Sigmoid colon (tissue), 4 donors: ENCODE results near the gene MTUS2.

Experiments used
- EP300 ChIP-seq, 4 donors: sonication (generic); formaldehyde crosslinking; IDR thresholded peaks; one replicate each; pipeline ENCODE4 v1.6.1; 2017; ENCODE audit warnings: antibody characterized with exemption in 4 of 4
- POLR2A ChIP-seq, 2 donors: fragments of 450-650 bp; IDR thresholded peaks; one replicate each; pipeline ENCODE4 v1.6.1; 2016; ENCODE audit warnings: antibody characterized with exemption in 2 of 2, mild to moderate bottlenecking in 2 of 2, moderate library complexity in 2 of 2
- POLR2AphosphoS5 ChIP-seq, 4 donors: sonication (generic); formaldehyde crosslinking; IDR thresholded peaks; one replicate each; pipeline ENCODE4 v1.6.1; 2017; ENCODE audit warnings: antibody characterized with exemption in 4 of 4
- TF ChIP-seq, protein P1 (sequence below), 4 experiments: fragments of 450-650 bp in 3 of 4; fragments of 200-600 bp in 1 of 4; IDR thresholded peaks; one replicate each; pipeline ENCODE4 v1.5.1; 2016 to 2019; ENCODE audit warnings: antibody characterized with exemption in 4 of 4, mild to moderate bottlenecking in 3 of 4, moderate library complexity in 2 of 4

DNA sequence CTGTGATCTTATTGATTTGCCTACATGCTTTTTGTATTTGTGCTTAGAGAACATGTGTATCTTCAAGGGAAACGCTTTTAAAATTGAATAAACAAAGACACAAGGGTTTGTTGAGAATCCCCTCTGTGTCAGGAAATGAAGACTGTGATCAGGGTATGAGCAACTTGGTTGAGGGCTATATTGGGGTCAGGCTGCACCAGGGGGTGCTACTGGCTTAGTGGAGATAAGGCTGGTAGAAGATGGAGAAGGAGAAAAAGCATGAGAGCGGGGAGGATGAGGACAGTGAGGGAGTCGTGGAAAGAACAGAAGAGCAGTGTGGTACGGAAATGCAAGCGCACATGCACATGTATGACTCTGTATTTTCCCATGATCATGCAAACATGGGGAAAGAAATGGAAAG, 201.6 kb downstream of the MTUS2 start:
- TF ChIP-seq POLR2AphosphoS5 (IDR thresholded peaks at IDR 0.05): no peak
- TF ChIP-seq, protein P1, sequence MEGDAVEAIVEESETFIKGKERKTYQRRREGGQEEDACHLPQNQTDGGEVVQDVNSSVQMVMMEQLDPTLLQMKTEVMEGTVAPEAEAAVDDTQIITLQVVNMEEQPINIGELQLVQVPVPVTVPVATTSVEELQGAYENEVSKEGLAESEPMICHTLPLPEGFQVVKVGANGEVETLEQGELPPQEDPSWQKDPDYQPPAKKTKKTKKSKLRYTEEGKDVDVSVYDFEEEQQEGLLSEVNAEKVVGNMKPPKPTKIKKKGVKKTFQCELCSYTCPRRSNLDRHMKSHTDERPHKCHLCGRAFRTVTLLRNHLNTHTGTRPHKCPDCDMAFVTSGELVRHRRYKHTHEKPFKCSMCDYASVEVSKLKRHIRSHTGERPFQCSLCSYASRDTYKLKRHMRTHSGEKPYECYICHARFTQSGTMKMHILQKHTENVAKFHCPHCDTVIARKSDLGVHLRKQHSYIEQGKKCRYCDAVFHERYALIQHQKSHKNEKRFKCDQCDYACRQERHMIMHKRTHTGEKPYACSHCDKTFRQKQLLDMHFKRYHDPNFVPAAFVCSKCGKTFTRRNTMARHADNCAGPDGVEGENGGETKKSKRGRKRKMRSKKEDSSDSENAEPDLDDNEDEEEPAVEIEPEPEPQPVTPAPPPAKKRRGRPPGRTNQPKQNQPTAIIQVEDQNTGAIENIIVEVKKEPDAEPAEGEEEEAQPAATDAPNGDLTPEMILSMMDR (IDR thresholded peaks at IDR 0.05): no peak
- no peak for TF ChIP-seq EP300 (IDR thresholded peaks at IDR 0.05)
- no peak for TF ChIP-seq POLR2A (IDR thresholded peaks at IDR 0.05)
